ENCODE measurements around the gene AKT1S1. TPM values are rescaled to one million over a fixed set of nuclear protein-coding genes. Genes with fewer than 3 reads are reported as not detected.

The AKT1S1 gene
- total and polyA plus RNA-seq, 2 donors (not counting 3 experiments of a cell fraction or from before 2014, with no cell fraction given) = 64.2 to 68.3 TPM

- intact Hi-C loops (cut with micrococcal nuclease) = no loop called here
- BruUV-seq (replicated peaks) = no TSS peak
- FAIRE-seq (no peak), DNase-seq (ENCODE audit: low read depth, low spot score) (no peak)
- ChIA-PET POLR2A (no interaction called here), CTCF (no interaction called here)
- TF ChIP-seq POLR2AphosphoS5 (IDR thresholded peaks at IDR 0.05; ENCODE audit: insufficient read depth, low read depth, low read length) (no peak), MAX (IDR thresholded peaks at IDR 0.05; ENCODE audit: insufficient read depth, insufficient read length) (no peak), EZH2 (IDR thresholded peaks at IDR 0.05; ENCODE audit: borderline replicate concordance, low read depth, low read length, severe bottlenecking) (no peak), POLR2A (IDR thresholded peaks at IDR 0.05; ENCODE audit: low read depth, low read length) (no peak), FOS (IDR thresholded peaks at IDR 0.05; ENCODE audit: borderline replicate concordance, insufficient read depth, low read length) (no peak), CTCF (IDR thresholded peaks at IDR 0.05; ENCODE audit: extremely low read depth in 1 of 2, insufficient read depth in 1 of 2, low read depth in 1 of 2, low read length in 2 of 2) (no peak)
- H4K20me1 ChIP-seq (replicated peaks; ENCODE audit: control insufficient read depth, extremely low read depth, insufficient read depth, low read length) = no peaks in the 10 kb centered on the region
- H3K27me3 ChIP-seq (ENCODE audit: control insufficient read depth in 2 of 2, insufficient read depth in 2 of 2, low read length in 2 of 2) = no peaks in the 10 kb centered on the region
- no peak overlapping the region for H3K4me3 ChIP-seq (replicated peaks in 1 of 3; ENCODE audit: insufficient read depth in 1 of 3, low read depth in 1 of 3, low read length in 3 of 3)
- H2AFZ ChIP-seq (ENCODE audit: low read depth, low read length) = no peak overlapping the region
- no peak overlapping the region for H3K9ac ChIP-seq (replicated peaks; ENCODE audit: extremely low read depth, insufficient read depth, low read length)
- H3K36me3 ChIP-seq (ENCODE audit: control insufficient read depth in 2 of 2, extremely low read depth in 1 of 2, insufficient read depth in 2 of 2, low read length in 2 of 2) = peaks cover 2 to 23% of the 10 kb centered on the region in 2 experiments
- dilution Hi-C loops (cut with MboI; ENCODE audit: extremely low pct_ligation_motif_present, low sequenced_read_pairs) = no loop called here
- H3K4me2 ChIP-seq (ENCODE audit: insufficient read depth, low read length) = no peak overlapping the region
- H3K79me2 ChIP-seq (ENCODE audit: control insufficient read depth, insufficient read depth, low read length) = no peaks in the 10 kb centered on the region
- H3K9me1 ChIP-seq (replicated peaks; ENCODE audit: control insufficient read depth, extremely low read depth, insufficient read depth, low read length) = no peaks in the 10 kb centered on the region
- no peaks in the 10 kb centered on the region for H3K4me1 ChIP-seq (ENCODE audit: control insufficient read depth, extremely low read depth, insufficient read depth, low read length)
- no peak overlapping the region for H3K27ac ChIP-seq (ENCODE audit: insufficient read depth, low read depth, low read length)
- H3K9me3 ChIP-seq (replicated peaks; ENCODE audit: control insufficient read depth, insufficient read depth, low read length) = no peaks in the 10 kb centered on the region
Measured at GRCh38 chr19:49840736-49841249, 36.4 kb downstream of the AKT1S1 start.

All from endothelial cell of umbilical vein (primary cell).